Dermis blood vessel endothelial cell (primary cell): ENCODE data around the gene LRRN4. TPM values are rescaled to one million over a fixed set of nuclear protein-coding genes. Genes with fewer than 3 reads are reported as not detected.
"Not testable (repeated sequence)": the region's sequence is repeated elsewhere in the genome, so short reads cannot be mapped to it uniquely, and the experiment has no call there.

Source experiments
- DNase-seq: peaks from one replicate; pipeline ENCODE4 v3.0.0; 2010
- total RNA-seq: library from RNA; depleted of rRNA; stranded (reverse); fragments of >200 nt; gene quantifications from 2 replicates; pipeline ENCODE4 v1.2.3, GENCODE V29; 2014

Gene LRRN4
- total RNA-seq, 1 donor from 2014 or later = 0.51 TPM

DNA sequence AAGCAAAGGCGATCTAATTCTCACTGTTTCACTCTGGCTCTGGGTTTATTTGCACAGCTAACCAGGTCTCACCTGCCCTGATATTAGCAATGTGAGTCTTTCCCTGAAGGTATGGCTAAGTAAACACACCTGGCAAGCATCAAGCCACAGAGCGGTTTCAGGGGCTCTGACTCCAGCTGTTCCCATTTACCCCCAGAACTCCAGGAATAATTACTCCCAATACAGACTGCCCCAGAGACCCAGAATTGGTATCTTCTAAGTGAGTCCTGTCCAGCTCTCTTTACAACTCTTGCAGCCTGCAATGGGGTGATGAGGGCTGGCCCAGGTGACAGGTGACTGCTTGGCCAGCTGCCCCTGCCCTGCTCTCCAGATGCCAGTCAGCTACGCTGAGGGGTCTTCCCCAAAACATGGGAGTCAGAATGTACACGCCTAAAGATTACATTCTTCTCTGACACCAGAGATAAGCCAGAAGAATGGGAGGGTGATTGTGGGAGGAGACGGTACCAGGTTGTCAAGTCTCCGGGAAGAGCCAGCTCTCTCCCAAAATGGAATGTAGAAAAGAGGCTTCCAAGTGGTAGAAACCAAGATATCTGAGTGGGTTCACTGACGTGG, 4.9 kb upstream of the LRRN4 start:
- no peak for DNase-seq

DNA sequence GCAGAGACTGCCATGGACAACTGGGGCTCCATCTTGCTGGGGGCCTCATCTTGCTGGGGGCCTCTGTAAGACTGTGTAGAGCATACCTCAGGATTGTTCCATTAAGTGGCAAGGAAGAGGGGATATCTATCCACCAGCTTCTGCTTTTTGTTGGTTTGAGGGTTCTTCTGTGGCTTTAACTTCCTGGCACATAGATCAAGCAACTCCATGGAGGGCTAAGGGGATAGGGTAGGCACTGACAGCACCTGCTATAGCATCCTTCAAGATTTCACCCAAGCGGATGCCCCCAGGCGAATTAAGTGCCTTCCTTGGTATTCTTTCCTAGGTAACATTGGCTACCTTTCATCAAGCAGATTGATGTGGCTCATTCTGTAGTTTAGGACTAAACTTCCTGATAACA, 3.8 kb upstream of the LRRN4 start:
- no peak for DNase-seq

DNA sequence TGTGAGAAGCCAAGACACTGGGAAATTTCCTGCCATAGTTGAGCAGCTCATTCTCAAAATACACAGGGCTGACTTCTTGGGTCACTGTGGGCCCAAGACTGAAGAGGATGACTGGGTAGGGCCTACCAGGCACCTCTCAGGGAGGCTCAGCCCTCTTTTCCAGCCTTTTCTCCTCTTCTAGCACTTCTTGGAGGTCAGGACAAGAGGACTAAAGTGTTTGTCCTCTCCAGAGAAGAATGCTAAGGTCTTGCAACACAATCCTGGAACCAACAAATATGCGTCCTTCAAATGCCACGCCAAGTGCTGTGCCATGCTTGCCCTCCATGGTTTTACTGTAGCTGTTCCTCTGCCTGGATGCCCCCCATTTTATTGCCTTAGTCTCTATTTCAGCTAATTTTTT, 3.3 kb upstream of the LRRN4 start:
- no peak for DNase-seq

DNA sequence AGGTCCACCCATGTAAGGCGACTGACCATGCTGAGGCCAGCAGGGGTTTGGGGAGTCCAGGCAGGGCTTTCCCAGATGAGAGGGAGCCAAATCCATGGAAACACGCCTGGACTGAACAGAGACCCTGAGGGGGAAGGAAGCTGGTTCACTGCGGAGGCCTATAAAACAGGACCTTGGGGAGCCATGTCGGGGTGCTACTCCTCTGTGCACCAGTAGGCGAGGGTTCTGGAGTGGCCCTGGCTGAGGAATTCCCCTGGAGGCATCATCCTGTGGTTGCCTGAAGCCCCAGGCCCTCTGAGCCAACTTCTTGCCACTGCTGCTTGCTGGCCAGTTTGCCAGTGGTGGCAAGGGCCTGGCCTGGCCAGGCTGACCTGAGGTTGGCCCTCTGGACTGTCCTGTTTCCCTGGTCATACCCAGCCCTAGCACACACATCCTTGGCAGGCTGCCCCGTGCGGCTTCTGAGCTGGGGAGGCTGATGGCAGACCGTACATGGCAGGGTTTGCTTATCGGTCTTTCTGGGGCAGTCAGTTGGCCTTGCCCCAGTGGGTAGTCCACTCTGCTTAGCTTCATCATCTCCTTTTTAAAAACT, 2.2 kb upstream of the LRRN4 start:
- DNase-seq = no peak

DNA sequence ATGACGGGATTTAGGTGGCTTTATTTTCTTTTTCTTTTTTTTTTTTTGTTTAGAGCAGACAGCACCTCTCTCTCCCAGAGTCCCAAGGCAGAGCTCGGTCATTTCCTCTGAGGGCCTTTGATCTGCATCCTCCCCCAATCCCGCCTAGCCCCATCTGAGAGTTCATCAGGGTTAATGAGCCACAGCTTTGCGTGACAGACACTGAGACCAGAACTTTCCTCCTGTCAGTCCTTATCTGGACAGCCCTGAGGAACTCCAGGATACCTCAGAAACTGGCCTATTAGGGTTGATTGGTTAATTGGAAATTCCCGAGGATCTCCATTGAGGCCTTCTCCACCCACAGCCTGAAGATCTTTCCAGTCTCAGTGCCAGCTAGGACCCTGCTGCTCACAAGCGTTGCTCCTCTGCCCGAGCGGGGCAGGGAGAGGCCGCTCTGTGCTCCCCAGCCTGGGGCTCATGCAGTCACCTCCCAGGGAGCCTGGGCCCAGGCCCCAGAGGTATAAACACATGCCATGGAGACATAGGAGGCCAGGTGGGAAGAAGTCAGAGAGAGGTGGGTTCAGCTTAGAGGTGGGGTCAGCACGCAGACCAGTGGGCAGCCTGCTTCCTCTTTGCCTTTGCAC, 1.4 kb upstream of the LRRN4 start:
- DNase-seq = no peak

DNA sequence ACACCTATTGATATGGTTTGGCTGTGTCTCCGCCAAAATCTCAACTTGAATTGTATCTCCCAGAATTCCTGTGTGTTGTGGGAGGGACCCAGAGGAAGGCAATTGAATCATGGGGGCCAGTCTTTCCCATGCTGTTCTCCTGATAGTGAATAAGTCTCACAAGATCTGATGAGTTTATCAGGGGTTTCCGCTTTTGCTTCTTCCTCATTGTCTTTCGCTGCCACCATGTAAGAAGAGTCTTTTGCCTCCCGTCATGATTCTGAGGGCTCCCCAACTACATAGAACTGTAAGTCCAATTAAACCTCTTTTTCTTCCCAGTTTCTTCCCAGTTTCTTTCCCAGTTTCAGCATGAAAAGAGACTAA, 810 bp upstream of the LRRN4 start:
- not testable (repeated sequence) for DNase-seq

DNA sequence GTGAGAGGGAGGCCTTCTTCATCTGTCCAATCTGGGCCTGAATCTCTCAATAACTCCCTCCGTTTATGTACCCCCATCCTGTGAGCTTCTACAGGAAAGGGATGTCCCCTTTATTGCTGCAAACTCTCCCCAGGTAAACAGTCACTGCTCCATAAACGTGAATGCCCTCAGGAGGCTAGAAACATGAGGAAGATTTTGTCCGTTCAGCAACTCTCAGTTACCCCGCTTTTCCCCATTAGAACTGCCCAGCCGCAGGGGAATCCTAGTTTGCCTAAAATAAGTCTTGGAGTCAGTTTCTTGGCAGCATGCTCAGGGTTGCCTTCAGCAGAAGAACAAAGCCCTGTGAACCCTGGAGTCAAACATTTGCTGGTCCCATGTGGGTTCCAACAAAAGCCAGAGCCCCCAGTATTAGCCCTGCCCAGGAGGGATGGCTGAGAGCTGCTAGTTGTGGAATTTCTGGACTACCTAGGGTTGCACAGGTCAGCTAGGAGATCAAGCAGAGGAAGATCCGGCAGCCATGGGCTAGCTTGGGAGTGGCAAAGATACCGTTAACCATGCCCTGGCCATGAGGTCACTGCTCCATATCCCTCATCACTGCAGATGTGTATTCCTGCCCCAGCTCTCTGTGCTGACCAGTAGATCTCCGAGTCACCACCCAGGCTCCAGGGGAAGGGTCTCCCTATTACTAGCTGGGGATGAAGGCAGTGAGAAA, 640 bp downstream of the LRRN4 start:
- DNase-seq = no peak

DNA sequence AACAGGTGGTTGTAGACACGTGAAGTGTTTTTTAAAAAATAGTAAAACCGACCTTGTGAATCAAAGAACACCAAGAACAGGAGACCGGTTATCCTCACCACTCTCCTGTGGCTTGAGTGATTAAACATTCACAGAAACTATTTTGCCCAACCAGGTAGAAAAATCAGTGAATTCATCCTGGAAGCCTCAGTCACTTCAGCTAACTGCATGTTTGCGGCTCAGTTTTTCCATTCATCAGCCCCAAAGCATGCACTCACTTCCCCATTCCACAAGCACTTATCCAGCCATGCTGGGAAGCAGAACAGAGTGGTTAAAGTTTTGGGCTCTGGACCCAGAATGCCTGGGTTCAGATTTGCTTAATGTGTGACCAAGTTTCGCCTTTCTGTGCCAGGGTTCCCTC, 2.4 kb downstream of the LRRN4 start:
- peak; percentile 40 for DNase-seq

DNA sequence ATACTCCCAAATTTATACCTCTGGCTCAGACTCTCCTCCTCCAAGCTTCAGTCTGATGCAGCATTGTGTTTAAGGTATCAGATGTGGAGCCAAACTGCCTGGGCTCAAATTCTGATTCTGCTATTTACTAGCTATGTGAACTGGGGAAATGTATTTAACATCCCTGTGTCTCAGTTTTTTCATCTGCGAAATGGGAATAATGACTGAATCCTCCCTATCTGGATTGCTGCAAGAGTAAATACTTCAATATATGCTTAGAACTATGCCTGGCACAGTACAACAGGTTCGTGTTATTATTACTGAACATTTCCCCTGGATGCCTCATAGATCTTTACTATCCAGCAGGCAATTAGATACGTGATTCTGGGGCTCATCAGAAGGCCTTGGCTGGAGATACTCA, 5.5 kb downstream of the LRRN4 start:
- DNase-seq = no peak

DNA sequence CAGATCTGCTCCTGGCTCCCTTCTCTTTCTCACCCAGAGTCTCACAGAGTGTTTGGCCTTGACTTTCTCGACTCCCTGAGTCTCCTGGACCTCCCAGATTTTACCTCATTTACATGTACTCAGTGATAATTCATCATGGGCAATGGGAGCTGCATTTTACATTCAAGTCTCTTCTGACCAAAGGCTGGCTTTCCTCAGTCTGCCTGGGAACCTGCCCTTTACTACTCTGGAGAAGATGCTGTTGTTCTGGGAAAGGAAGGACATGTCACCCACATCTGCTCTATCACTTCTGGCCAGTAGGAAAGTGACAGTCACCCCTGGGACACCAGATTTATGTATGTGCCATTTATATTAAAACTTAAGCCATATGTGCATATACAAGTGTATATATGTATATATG, 7.4 kb downstream of the LRRN4 start:
- DNase-seq = no peak

DNA sequence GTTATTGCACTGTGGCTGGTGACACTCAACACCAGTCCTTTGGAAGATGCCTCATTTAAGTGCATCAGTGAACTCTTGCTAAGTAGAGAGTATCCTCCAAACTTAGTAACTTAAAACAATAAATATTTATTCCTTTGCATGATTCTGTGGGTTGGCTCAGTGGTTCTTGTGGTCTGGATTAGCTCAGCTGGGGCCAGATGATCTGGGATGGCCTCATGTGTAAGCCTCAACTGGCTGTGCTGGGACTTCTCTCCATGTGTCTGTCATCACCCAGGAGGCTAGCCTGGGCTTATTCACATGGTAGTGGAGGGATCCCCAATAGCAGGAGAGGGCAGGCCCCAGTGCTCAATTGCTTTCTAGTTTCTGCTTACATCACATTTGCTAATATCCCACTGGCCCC, 8.3 kb downstream of the LRRN4 start:
- no peak for DNase-seq

DNA sequence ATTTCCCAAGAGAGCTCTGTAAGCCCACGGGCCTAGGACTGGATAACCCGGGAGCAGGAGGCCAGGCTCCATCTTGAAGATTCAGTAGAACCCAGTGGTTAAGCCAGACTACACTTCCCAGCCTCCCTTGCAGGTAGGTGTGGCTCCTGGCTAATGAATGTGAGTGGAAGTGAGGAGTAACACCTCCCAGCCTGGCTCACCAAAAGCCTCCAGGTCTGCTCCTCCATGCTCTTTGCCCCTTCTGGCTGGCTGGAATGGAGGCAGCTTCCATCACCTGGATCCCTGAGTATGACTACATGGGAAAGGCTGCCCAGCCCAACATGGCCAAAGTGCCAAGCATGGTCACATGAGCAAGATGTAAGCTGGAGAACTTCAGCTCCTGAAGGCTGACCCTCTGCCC, 9.7 kb downstream of the LRRN4 start:
- no peak for DNase-seq

DNA sequence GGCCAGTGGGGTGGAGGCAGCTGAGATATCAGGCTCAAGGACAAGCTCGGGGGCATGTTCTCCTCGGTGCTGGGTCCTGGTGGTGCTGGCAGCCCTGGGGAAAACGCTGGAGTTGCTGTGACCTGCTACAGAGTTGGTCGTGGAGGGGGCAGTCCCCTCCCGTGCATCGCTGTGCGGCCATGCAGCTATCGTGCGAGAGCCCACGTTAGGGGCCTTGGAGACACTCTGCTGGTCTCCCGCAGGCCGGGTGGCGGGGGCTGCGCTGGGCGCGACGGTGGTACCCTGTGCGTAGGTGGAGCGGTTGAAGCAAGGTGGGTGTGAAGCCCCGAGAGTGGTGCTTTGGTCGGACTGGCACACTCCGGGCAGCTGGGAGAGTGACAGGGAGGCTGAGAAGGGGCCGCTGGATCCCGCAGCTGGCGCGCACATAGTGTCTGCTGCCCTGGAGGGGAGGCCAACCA, 12.0 kb downstream of the LRRN4 start:
- DNase-seq = no peak

DNA sequence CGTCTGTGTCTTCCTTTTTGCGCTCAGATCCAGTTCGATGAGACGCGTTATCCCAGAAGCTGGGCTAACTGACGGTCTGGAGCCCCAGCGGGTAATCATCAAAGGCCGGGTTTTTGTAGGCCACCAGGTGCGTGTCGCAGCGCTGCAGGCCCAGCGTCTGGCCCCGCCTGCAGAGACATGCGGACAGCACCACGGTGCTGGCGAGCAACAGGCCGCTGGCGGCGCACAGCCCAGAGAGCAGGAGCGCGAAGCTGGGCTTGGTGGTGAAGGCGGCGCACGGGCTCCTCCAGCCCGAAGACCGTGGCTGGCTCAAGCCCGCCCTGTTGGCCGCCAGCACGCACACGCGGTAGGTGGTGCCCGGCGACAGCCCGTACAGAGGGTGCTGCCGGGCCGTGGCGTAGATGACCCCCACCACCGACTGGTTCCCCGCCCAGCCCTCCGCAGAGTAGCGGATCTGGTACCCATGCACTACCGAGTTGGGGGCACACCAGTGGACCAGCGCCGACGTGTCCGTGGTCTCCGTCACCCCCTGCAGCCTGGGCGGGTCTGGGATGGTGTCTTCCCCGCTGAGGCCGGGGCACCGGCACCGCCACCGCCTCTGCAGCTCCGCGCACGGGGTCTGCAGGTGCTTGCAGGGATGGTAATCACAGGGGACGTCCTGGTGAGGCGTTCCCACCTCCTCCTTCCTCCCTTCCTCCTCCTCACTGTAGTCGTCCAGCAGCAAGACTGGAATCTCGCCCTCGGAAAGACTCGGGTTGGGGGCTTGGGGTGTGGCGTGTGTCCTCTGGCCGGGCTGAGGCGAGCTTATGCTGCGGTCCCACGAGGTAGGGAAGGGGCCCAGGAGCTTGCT, 12.7 kb downstream of the LRRN4 start:
- DNase-seq = no peak

DNA sequence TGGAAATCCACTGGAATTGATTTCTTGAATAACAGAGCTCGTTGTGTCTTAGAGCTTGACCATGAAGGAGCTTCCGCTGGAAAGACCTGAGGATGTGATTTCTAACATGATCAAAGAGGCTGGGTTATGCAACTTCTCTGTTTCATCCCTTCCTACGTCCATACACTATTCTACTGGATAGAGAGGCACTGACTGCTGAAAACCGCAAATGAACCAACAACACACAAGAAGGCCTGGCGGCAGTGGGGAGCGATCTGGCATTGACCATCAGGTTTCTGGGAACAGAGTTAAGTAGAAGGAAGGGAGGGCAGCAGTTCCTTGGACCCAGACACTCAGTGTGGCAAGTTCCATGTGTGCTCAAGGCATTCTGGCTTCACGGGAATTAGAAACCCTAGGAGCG, 13.3 kb downstream of the LRRN4 start:
- no peak for DNase-seq

DNA sequence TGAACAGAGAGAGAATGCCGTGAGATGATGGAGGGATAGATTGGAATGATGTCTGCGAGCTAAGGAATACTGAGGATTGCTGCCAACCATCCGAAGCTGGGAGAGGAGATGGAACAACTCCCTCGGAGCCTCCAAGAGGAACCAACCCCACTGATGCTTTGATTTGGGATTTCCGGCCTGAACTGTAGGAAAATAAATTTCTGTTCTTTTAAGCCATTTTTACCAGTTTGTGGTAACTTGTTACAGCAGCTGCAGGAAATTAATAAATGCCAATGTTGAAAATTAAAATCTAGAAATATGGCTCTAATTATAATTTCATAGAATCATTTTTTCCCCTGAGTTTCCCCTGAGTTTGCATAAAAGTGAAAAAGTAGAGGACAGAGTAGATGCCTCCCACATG, 14.1 kb downstream of the LRRN4 start:
- DNase-seq = no peak

DNA sequence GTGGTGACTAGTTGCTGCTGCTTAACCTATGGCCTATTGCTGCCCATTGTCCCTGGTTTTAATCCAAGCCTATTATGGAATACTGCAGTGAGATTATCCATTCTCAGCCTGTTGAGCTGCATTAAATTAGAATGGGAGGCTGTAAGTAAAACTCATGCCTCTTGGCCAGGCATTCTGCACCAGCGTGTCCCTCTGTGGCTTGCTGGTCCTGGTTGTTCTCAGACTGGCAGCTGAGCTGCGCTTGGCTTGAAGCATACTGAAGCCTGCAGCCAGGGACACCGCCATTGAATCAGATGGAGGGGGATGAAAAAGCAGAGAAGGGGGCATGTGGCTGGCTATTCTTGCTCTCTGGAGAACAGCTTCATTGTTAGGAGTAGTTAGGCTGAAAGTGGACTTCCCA, 15.6 kb downstream of the LRRN4 start:
- DNase-seq = no peak

DNA sequence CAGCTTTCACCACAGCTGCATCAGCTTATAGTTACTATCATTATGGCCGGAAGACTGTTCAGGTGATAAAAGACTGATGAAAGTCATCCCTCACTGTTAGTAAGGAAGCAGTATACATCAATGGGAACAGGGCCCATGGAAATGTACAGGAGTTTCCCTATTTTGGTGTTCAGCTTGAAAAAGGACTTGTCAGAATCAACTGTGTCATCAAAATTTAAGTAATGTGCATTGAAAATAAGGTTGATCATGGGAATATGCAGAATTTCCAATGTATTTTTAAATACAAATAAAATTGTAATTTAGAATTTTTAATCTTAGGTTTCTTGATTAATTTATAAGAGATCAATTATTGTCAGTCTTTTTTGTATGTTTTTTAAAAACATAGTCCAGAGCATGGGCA, 16.8 kb downstream of the LRRN4 start:
- DNase-seq = no peak

DNA sequence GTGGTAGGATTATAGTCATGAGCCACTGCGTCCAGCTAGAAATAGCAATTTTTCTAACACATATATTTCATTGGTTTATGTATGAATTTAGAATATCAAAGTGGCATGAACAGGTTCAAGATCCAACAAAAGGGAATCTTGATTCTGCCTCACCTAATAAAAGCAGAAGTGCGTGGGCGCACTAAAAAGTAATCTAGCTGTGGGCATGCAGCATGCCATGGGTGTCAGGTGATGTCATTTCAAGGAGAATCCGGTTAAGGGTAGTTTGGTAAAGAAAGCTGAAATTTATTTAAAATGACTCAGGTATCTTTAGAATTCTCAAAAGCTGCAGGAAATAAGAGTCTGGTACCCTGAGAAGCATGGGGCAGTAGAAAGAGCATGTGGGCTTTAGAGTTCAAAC, 17.6 kb downstream of the LRRN4 start:
- DNase-seq = no peak

DNA sequence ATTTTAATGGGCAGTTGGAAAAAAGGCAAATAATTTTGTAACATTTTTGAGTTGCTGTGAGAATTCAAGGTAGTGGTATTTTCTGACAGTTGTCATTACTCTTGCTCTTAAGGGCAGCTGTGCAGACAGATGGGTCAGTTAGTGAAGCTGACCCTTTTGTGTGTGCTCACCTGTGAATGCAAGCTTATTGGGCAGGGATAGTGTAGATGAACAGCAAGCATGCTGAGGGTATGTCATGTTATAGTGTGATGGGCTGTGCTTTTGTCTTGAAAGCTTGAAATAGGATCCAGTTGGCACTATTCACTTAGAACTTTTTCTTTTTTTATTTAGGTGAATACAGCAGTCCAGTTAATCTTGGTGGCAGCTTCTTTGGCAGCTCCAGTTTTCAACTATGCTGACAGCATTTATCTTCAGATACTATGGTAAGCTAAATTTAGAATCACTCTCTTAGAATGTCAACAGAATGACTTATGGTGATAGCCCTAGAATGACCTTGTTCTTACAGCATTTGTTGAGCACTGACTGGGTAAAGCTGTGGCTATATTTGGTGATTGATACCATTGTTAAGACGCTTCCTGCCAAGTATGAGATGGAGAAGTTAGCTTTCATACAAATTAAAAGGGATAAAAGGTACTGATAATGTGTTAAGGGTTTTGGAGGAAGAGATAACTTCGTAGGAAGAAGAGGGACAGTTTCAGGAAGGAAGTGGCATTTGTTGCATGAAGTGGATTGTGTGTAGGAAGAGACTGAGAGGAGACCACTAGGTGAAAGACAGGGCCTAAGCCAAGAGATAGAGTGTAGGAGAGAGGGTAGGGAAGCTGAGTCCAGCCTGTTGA, 19.5 kb downstream of the LRRN4 start:
- DNase-seq = peak; percentile 83

DNA sequence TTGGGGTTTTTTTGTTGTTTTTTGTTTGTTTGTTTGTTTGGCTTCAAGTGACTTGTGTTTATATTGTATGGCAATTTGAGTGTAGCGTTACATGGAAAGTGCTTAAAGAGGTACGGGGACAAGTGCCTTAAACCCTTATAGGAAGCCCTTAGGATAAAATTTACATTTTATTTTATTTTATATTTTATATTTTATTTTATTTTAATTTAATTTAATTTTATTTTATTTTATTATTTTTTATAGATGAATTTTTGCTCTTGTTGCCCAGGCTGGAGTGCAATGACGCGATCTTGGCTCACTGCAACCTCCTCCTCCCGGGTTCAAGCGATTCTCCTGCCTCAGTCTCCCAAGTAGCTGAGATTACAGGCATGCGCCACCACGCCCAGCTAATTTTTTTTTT, 21.0 kb downstream of the LRRN4 start:
- DNase-seq = not testable (repeated sequence)

DNA sequence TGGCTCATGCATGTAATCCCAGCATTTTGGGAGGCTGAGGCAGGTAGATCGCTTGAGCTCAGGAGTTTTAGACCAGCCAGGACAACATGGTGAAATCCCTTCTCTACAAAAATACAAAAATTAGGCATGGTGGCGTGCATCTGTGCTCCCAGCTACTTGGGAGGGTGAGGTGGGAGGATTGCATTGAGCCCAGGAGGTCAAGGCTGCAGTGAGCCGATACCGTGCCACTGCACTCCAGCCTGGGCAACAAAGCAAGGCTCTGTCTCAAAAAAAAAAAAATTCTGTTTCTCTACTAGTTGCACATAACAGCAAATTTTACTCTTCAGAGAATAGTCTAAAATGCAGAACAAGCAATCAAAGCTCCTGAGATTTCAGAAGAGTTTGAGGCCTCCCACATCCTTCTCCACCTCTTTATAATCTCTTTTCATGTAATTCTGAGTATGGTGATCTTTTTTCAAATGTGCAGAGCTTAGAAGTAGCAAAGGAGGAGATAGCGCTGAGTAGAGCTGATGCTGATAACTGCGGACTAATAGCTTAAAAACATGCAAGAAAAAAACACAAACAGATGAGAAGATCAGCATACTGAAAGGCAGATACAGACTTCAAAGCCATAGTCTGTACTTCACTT, 23.3 kb downstream of the LRRN4 start:
- no peak for DNase-seq
